ENCODE data around the gene SPECC1. TPM values are rescaled to one million over a fixed set of nuclear protein-coding genes. Genes with fewer than 3 reads are reported as not detected.

Gene SPECC1
- total RNA-seq, 2 experiments from 2014 or later, result 15.4 to 17.0 TPM

GRCh38 chr17:20046629-20047028 lies 37.5 kb downstream of the SPECC1 start:
- no peak overlapping the region for H3K27ac Mint-ChIP-seq
- no peaks in the 10 kb centered on the region for H3K27me3 Mint-ChIP-seq
- no peak overlapping the region for H3K4me3 Mint-ChIP-seq
- H3K9me3 Mint-ChIP-seq, result no peaks in the 10 kb centered on the region
- no peaks in the 10 kb centered on the region for H3K36me3 Mint-ChIP-seq
- intact Hi-C loops (cut with micrococcal nuclease), result no loop called here
- CTCF ChIA-PET, result no interaction called here
- DNase-seq, result no peak
- H3K4me1 Mint-ChIP-seq (ENCODE audit: low read depth), result peaks cover 13% of the 10 kb centered on the region
- POLR2A ChIA-PET, result no interaction called here

- CTCF ChIA-PET, result no interaction called here
- intact Hi-C loops (cut with micrococcal nuclease), result no loop called here
- no peak for DNase-seq
- Mint-ChIP-seq H3K27ac (no peak overlapping the region), H3K27me3 (no peaks in the 10 kb centered on the region), H3K9me3 (no peaks in the 10 kb centered on the region), H3K4me3 (no peak overlapping the region), H3K36me3 (peaks cover 2% of the 10 kb centered on the region), H3K4me1 (ENCODE audit: low read depth) (no peaks in the 10 kb centered on the region)
- POLR2A ChIA-PET, result no interaction called here
Measured at GRCh38 chr17:20051624-20052023, 42.5 kb downstream of the SPECC1 start.

GRCh38 chr17:20053361-20053964 lies 44.3 kb downstream of the SPECC1 start:
- POLR2A ChIA-PET, result no interaction called here
- no peaks in the 10 kb centered on the region for H3K4me1 Mint-ChIP-seq (ENCODE audit: low read depth)
- intact Hi-C loops (cut with micrococcal nuclease), result no loop called here
- no peak for DNase-seq
- CTCF ChIA-PET, result interaction anchor here (0.9 kb wide), 1 partner anchor 60 kb away, joined by 3 read pairs; no protein-coding TSS in a partner anchor
- no peak overlapping the region for H3K4me3 Mint-ChIP-seq
- H3K27me3 Mint-ChIP-seq, result no peaks in the 10 kb centered on the region
- H3K9me3 Mint-ChIP-seq, result no peaks in the 10 kb centered on the region
- H3K36me3 Mint-ChIP-seq, result peaks cover 2% of the 10 kb centered on the region
- no peak overlapping the region for H3K27ac Mint-ChIP-seq

- Mint-ChIP-seq H3K36me3 (no peaks in the 10 kb centered on the region), H3K27me3 (no peaks in the 10 kb centered on the region), H3K9me3 (no peaks in the 10 kb centered on the region), H3K27ac (no peak overlapping the region), H3K4me3 (no peak overlapping the region), H3K4me1 (ENCODE audit: low read depth) (peaks cover 18% of the 10 kb centered on the region)
- CTCF ChIA-PET, result interaction anchor here (0.6 kb wide), 1 partner anchor 959 kb away, joined by 3 read pairs; no protein-coding TSS in a partner anchor
- intact Hi-C loops (cut with micrococcal nuclease), result loop anchor here (5.0 kb wide), 1 partner anchor 52 kb away; the partner anchor contains the start of gene SPECC1
- POLR2A ChIA-PET, result no interaction called here
- DNase-seq, result no peak
Measured at GRCh38 chr17:20059728-20060188, 50.6 kb downstream of the SPECC1 start.

- ChIA-PET CTCF (no interaction called here), POLR2A (no interaction called here)
- Mint-ChIP-seq H3K36me3 (no peaks in the 10 kb centered on the region), H3K27me3 (no peaks in the 10 kb centered on the region), H3K4me1 (ENCODE audit: low read depth) (peaks cover 26% of the 10 kb centered on the region), H3K27ac (peak overlapping the region; percentile 74), H3K4me3 (peak overlapping the region; percentile 40), H3K9me3 (no peaks in the 10 kb centered on the region)
- DNase-seq, result peak; percentile 69
- intact Hi-C loops (cut with micrococcal nuclease), result loop anchor here (2.0 to 5.0 kb wide), 2 partner anchors 31 to 57 kb away; partner anchors contain the start of gene SPECC1
Measured at GRCh38 chr17:20063665-20064648, 54.8 kb downstream of the SPECC1 start.

- Mint-ChIP-seq H3K4me1 (ENCODE audit: low read depth) (peaks cover 24% of the 10 kb centered on the region), H3K36me3 (no peaks in the 10 kb centered on the region), H3K9me3 (no peaks in the 10 kb centered on the region), H3K27me3 (no peaks in the 10 kb centered on the region), H3K27ac (no peak overlapping the region), H3K4me3 (no peak overlapping the region)
- CTCF ChIA-PET, result interaction anchor here (1.7 kb wide), 1 partner anchor 73 kb away, joined by 4 read pairs; no protein-coding TSS in a partner anchor
- intact Hi-C loops (cut with micrococcal nuclease), result no loop called here
- no peak for DNase-seq
- POLR2A ChIA-PET, result no interaction called here
Measured at GRCh38 chr17:20066253-20066652, 57.1 kb downstream of the SPECC1 start.

GRCh38 chr17:20067711-20068110 lies 58.6 kb downstream of the SPECC1 start:
- ChIA-PET CTCF (no interaction called here), POLR2A (no interaction called here)
- no peaks in the 10 kb centered on the region for H3K9me3 Mint-ChIP-seq
- no peaks in the 10 kb centered on the region for H3K27me3 Mint-ChIP-seq
- intact Hi-C loops (cut with micrococcal nuclease), result no loop called here
- no peak overlapping the region for H3K4me3 Mint-ChIP-seq
- H3K4me1 Mint-ChIP-seq (ENCODE audit: low read depth), result peaks cover 29% of the 10 kb centered on the region
- no peak overlapping the region for H3K27ac Mint-ChIP-seq
- no peak for DNase-seq
- no peaks in the 10 kb centered on the region for H3K36me3 Mint-ChIP-seq

- CTCF ChIA-PET, result no interaction called here
- Mint-ChIP-seq H3K4me3 (no peak overlapping the region), H3K27me3 (no peaks in the 10 kb centered on the region), H3K27ac (no peak overlapping the region), H3K9me3 (no peaks in the 10 kb centered on the region), H3K4me1 (ENCODE audit: low read depth) (peaks cover 33% of the 10 kb centered on the region), H3K36me3 (no peaks in the 10 kb centered on the region)
- DNase-seq, result no peak
- POLR2A ChIA-PET, result no interaction called here
- intact Hi-C loops (cut with micrococcal nuclease), result no loop called here
Measured at GRCh38 chr17:20068445-20068844, 59.3 kb downstream of the SPECC1 start.

GRCh38 chr17:20071824-20072691 lies 62.9 kb downstream of the SPECC1 start:
- H3K27ac Mint-ChIP-seq, result no peak overlapping the region
- peaks cover 26% of the 10 kb centered on the region for H3K4me1 Mint-ChIP-seq (ENCODE audit: low read depth)
- H3K27me3 Mint-ChIP-seq, result no peaks in the 10 kb centered on the region
- no peak overlapping the region for H3K4me3 Mint-ChIP-seq
- no peaks in the 10 kb centered on the region for H3K9me3 Mint-ChIP-seq
- CTCF ChIA-PET, result interaction anchor here (1.0 kb wide), 1 partner anchor 78 kb away, joined by 3 read pairs; no protein-coding TSS in a partner anchor
- H3K36me3 Mint-ChIP-seq, result no peaks in the 10 kb centered on the region
- POLR2A ChIA-PET, result no interaction called here
- DNase-seq, result no peak
- intact Hi-C loops (cut with micrococcal nuclease), result no loop called here

GRCh38 chr17:20072692-20072992 lies 63.5 kb downstream of the SPECC1 start:
- Mint-ChIP-seq H3K27ac (no peak overlapping the region), H3K27me3 (no peaks in the 10 kb centered on the region), H3K4me3 (no peak overlapping the region), H3K36me3 (no peaks in the 10 kb centered on the region), H3K4me1 (ENCODE audit: low read depth) (peaks cover 28% of the 10 kb centered on the region), H3K9me3 (no peaks in the 10 kb centered on the region)
- intact Hi-C loops (cut with micrococcal nuclease), result no loop called here
- POLR2A ChIA-PET, result no interaction called here
- CTCF ChIA-PET, result interaction anchor here (1.0 to 1.2 kb wide), 2 partner anchors 64 to 78 kb away, joined by 3 read pairs; no protein-coding TSS in a partner anchor
- no peak for DNase-seq

- intact Hi-C loops (cut with micrococcal nuclease), result no loop called here
- Mint-ChIP-seq H3K27me3 (no peaks in the 10 kb centered on the region), H3K4me3 (peak overlapping the region; percentile 33), H3K9me3 (no peaks in the 10 kb centered on the region), H3K27ac (peak overlapping the region; percentile 40), H3K36me3 (no peaks in the 10 kb centered on the region), H3K4me1 (ENCODE audit: low read depth) (peaks cover 33% of the 10 kb centered on the region)
- CTCF ChIA-PET, result interaction anchor here (1.2 kb wide), 1 partner anchor 65 kb away, joined by 3 read pairs; no protein-coding TSS in a partner anchor
- peak; percentile 57 for DNase-seq
- POLR2A ChIA-PET, result no interaction called here
Measured at GRCh38 chr17:20073055-20073979, 64.2 kb downstream of the SPECC1 start.
